ENCODE measurements around the gene BRINP2. TPM values are rescaled to one million over a fixed set of nuclear protein-coding genes. Genes with fewer than 3 reads are reported as not detected.

Gene BRINP2, protein sequence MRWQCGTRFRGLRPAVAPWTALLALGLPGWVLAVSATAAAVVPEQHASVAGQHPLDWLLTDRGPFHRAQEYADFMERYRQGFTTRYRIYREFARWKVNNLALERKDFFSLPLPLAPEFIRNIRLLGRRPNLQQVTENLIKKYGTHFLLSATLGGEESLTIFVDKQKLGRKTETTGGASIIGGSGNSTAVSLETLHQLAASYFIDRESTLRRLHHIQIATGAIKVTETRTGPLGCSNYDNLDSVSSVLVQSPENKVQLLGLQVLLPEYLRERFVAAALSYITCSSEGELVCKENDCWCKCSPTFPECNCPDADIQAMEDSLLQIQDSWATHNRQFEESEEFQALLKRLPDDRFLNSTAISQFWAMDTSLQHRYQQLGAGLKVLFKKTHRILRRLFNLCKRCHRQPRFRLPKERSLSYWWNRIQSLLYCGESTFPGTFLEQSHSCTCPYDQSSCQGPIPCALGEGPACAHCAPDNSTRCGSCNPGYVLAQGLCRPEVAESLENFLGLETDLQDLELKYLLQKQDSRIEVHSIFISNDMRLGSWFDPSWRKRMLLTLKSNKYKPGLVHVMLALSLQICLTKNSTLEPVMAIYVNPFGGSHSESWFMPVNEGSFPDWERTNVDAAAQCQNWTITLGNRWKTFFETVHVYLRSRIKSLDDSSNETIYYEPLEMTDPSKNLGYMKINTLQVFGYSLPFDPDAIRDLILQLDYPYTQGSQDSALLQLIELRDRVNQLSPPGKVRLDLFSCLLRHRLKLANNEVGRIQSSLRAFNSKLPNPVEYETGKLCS
- 0.06 TPM in 1 of 2 replicates, not detected in the other for total RNA-seq

DNA sequence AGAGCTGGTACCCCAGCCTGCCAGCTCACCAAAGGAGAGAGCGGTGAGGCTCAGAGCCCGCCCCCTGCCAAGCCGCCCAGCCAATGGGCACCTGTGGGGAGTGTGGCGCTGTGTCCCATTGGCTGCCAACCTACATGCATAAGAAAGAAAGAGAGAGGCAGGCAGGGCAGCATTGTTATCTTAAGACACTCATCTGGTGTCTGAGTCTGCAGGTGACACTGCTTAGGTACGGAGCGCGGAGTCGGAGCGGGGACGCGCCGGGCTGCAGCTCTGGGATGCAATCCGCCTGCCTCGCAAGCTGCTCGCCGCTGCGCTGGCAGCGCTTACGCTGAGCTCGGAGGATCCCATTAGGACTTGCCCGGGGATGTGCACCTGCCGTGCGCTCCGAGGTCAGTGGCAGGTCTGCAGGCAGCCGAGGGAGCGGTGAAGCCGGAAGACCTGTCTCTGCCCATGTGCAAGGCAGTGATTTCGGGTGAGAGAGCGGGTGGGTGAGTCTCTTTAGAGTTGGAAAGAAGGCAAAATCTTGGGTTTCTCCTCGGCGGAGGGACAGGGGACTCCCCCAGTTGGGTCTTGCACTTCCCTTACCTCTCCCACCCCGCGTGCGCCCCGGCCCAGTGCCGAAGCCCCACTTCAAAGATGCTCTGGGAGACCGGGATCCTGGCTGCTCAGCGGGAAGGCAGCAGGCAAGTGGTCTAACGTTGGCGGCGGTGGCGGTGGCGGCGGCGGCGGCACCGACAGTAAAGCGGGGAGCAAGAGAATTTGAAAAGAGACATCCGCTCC is at the start of gene BRINP2:
BRINP2 (plus strand) TSS at position 203 of the 780 bp plus-strand sequence. CDS start 58,919 bp downstream, outside the sequence.

DNA sequence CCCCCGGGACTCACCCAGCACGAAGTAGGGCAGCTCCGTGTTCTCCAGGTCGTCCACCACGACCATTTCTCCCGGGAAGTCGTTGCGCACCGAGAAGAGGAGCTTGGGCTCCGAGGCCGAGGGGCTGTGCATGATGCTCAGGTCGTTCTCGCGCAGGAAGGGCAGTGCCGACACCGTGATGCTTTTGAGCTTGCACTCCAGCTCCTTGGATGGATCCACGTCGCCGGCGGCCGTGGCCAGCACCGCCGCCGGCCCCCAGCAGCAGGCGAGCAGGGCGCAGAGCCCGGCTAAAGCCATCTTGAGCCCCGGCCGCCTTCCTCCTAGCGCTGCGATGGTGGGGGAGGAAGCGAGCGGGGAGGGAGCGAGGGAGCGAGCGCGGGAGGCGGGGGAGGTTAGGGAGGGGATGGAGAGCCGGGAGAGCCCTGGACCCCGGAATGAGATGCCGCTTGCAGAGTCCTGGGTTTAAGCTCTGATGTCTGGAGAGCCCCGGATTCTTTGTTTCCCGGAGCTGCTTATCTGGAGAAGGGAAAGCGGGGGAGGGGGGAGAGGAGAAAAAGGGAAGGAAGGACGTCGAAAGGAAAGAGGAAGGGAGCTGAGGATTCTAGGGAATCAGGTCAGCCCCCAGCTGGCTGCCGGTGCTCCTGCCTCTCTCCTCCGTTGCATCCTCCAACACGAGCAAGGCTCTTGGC is 6.2 kb upstream of the BRINP2 start, which contains the start of gene ASTN1:
ASTN1 (minus strand) TSS at position 333 of the 689 bp plus-strand sequence; CDS start at position 297, 36 bp downstream.

Other genes starting within 250 kb of the BRINP2 start
- not detected in 2 replicates for gene ASTN1, start 6.2 kb upstream of the BRINP2 start, total RNA-seq

Data from bladder microvascular endothelial cell (primary cell).